ENCODE data around the gene MEN1.

- TF ChIP-seq EZH2 (IDR thresholded peaks at IDR 0.05; ENCODE audit: low read length, unreplicated experiment) (no peak), CTCF (conservative IDR thresholded peaks at IDR 0.05; ENCODE audit: low read depth, low read length) (no peak)
Observed at GRCh38 chr11:64810271-64810890, at the start of gene MEN1.
